Fibroblast of lung (primary cell): ENCODE results near the gene TFIP11. TPM values are rescaled to one million over a fixed set of nuclear protein-coding genes. Genes with fewer than 3 reads are reported as not detected.

Experiments used
- DNase-seq, 2 donors: peaks; one replicate each; pipeline versions ENCODE4 v3.0.0 to v3.0.0-alpha.2; 2010; ENCODE audit warnings: low read depth in 2 of 2
- H2AFZ ChIP-seq: 2 replicates; pipeline ENCODE4 v1.5.1; 2012; ENCODE audit warnings: low read length, control low read depth, inconsistent platforms
- H3K27ac ChIP-seq: 2 replicates; pipeline ENCODE4 v1.5.1; 2011; ENCODE audit warnings: low read length, control low read depth; ENCODE audit not compliant: insufficient read depth
- H3K27me3 ChIP-seq: 2 replicates; pipeline ENCODE4 v1.5.1; 2011; ENCODE audit warnings: mild to moderate bottlenecking, low read length; ENCODE audit not compliant: control insufficient read depth, insufficient read depth
- H3K36me3 ChIP-seq: 2 replicates; pipeline ENCODE4 v1.5.1; 2011; ENCODE audit warnings: low read length; ENCODE audit not compliant: control insufficient read depth, insufficient read depth
- H3K4me1 ChIP-seq: 2 replicates; pipeline ENCODE4 v1.5.1; 2011; ENCODE audit warnings: low read length; ENCODE audit not compliant: control insufficient read depth, insufficient read depth; ENCODE audit errors: extremely low read depth
- H3K4me2 ChIP-seq: 2 replicates; pipeline ENCODE4 v1.5.1; 2011; ENCODE audit warnings: low read length, control low read depth; ENCODE audit not compliant: insufficient read depth; ENCODE audit errors: extremely low read depth
- H3K4me3 ChIP-seq, 4 experiments: fragments of 200-600 bp in 1 of 4; sonication (generic) in 1 of 4; replicated peaks in 1 of 4; 2 replicates each; pipeline ENCODE4 v1.5.1; 2011 to 2016; ENCODE audit warnings: low read length in 4 of 4, low read depth in 3 of 4, mild to moderate bottlenecking in 3 of 4, control low read depth in 2 of 4, inconsistent platforms in 1 of 4, mixed read lengths in 1 of 4; ENCODE audit not compliant: insufficient read depth in 1 of 4; ENCODE audit errors: control extremely low read depth in 1 of 4
- H3K79me2 ChIP-seq: 2 replicates; pipeline ENCODE4 v1.5.1; 2012; ENCODE audit warnings: mild to moderate bottlenecking, low read length, inconsistent platforms; ENCODE audit not compliant: control insufficient read depth, insufficient read depth
- H3K9ac ChIP-seq: 2 replicates; pipeline ENCODE4 v1.5.1; 2011; ENCODE audit warnings: mild to moderate bottlenecking, low read length, control low read depth; ENCODE audit not compliant: insufficient read depth
- H3K9me3 ChIP-seq: 2 replicates; pipeline ENCODE4 v1.5.1; 2012; ENCODE audit warnings: low read depth, low read length; ENCODE audit not compliant: control insufficient read depth, insufficient read depth
- H4K20me1 ChIP-seq: 2 replicates; pipeline ENCODE4 v1.5.1; 2011; ENCODE audit warnings: low read length; ENCODE audit not compliant: control insufficient read depth, insufficient read depth; ENCODE audit errors: extremely low read depth
- EZH2 ChIP-seq: IDR thresholded peaks from 2 replicates; pipeline ENCODE4 v1.5.1; 2012; ENCODE audit warnings: low read length, control low read depth, mild to moderate bottlenecking; ENCODE audit errors: missing control alignments
- polyA plus RNA-seq, 2 donors: library from polyadenylated mRNA; depleted of rRNA in 1 of 2; stranded (reverse) in 1 of 2; unstranded in 1 of 2; fragments of >200 nt; gene quantifications; 2 replicates each; pipeline ENCODE4 v1.2.1, GENCODE V29; 2011 to 2012; ENCODE audit warnings: missing spikeins in 1 of 2
- total RNA-seq: library from RNA; depleted of rRNA; stranded (reverse); fragments of >200 nt; gene quantifications from 2 replicates; pipeline ENCODE4 v1.2.1, GENCODE V29; 2014
- TF ChIP-seq, protein P1 (sequence below), 2 donors: IDR thresholded peaks in 1 of 2; conservative IDR thresholded peaks in 1 of 2; 1 replicate in 1 of 2; 2 replicates in 1 of 2; pipeline ENCODE4 v1.5.1; 2011 to 2012; ENCODE audit warnings: low read length in 2 of 2, control low read depth in 1 of 2, inconsistent platforms in 1 of 2, low read depth in 1 of 2, mild to moderate bottlenecking in 1 of 2

Gene TFIP11
- total and polyA plus RNA-seq, 2 donors (not counting 1 experiment from before 2014, with no cell fraction given): 24.2 to 40.3 TPM

DNA sequence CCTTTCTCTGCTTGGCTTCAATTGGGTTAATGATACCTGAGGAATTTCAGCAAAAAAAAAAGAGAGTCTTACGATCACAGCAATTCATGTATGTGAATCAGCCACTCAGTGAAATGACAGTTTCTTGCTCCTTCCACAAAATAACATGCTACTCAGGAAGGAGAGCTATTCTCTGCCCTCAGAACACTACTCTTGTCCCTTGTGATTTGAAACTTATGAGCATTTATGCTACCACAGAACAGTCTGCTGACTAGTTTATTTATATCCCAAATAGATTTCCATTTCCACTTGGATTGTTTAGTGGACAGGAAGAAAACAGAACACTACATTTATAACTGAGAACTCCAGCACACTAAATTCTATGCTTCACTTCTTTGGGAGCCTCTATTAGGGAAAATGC, 8.5 kb downstream of the TFIP11 start:
- Histone ChIP-seq H3K9me3 (no peaks in the 10 kb centered on the region), H4K20me1 (no peaks in the 10 kb centered on the region), H3K79me2 (no peaks in the 10 kb centered on the region), H3K4me2 (no peak overlapping the region), H3K9ac (no peak overlapping the region), H3K36me3 (peaks cover 22% of the 10 kb centered on the region), H3K27me3 (no peaks in the 10 kb centered on the region), H3K4me1 (no peaks in the 10 kb centered on the region), H3K27ac (no peak overlapping the region), H2AFZ (no peak overlapping the region), H3K4me3 (no peak overlapping the region)
- TF ChIP-seq, protein P1, sequence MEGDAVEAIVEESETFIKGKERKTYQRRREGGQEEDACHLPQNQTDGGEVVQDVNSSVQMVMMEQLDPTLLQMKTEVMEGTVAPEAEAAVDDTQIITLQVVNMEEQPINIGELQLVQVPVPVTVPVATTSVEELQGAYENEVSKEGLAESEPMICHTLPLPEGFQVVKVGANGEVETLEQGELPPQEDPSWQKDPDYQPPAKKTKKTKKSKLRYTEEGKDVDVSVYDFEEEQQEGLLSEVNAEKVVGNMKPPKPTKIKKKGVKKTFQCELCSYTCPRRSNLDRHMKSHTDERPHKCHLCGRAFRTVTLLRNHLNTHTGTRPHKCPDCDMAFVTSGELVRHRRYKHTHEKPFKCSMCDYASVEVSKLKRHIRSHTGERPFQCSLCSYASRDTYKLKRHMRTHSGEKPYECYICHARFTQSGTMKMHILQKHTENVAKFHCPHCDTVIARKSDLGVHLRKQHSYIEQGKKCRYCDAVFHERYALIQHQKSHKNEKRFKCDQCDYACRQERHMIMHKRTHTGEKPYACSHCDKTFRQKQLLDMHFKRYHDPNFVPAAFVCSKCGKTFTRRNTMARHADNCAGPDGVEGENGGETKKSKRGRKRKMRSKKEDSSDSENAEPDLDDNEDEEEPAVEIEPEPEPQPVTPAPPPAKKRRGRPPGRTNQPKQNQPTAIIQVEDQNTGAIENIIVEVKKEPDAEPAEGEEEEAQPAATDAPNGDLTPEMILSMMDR (conservative IDR thresholded peaks at IDR 0.05 in 1 of 2, IDR thresholded peaks at IDR 0.05 in 1 of 2; ENCODE audit: low read depth in 1 of 2, low read length in 2 of 2): no peak
- TF ChIP-seq EZH2: no peak
- DNase-seq: no peak

DNA sequence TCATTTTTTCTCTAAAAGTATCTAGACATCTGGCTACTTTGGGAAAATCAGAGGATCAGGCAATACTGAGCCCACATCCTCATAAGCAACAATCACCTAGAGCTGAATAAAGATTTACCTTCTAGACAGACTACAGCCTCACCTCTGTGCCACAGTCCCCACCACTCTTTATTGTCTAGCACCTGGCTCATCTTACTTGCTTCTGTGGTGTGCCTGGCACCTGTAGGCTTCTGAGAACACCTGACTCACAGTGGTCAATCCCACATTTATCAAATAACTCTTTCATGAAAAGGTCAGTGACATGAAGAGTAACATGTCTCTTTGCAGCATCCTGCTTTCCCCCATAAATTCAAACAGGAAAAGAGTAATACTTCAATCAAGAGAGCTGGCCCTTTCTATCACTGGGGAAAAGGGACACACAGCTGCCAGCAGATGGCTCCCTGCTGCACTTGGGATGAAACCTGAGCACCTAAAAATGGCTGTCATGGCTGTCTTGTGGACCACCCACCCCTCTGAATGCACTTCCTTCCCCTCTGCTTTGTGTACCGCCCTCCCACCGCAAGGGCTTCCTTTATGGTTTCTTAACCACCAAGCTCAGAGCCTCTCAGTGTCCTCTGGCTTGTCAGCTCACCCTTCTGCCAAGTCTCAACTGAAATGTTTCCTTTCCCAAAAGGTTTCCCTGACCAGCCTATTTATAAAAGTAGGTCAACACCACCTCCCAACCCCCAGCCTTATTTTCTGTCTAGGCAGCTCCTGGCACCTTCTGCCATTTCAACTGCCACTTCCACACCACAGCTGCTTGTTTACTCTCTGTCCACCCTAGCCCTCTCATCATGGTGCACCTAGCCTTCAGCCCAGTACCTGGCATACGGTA, 9.3 kb downstream of the TFIP11 start:
- Histone ChIP-seq H3K79me2 (no peaks in the 10 kb centered on the region), H3K4me1 (no peaks in the 10 kb centered on the region), H3K27ac (no peak overlapping the region), H3K4me2 (no peak overlapping the region), H3K27me3 (no peaks in the 10 kb centered on the region), H3K36me3 (peaks cover 22% of the 10 kb centered on the region), H3K4me3 (no peak overlapping the region), H2AFZ (no peak overlapping the region), H3K9ac (no peak overlapping the region), H3K9me3 (no peaks in the 10 kb centered on the region), H4K20me1 (no peaks in the 10 kb centered on the region)
- peak; percentile 53 to 57 for DNase-seq
- TF ChIP-seq, protein P1 (conservative IDR thresholded peaks at IDR 0.05 in 1 of 2, IDR thresholded peaks at IDR 0.05 in 1 of 2; ENCODE audit: low read depth in 1 of 2, low read length in 2 of 2): peak; percentile 48 to 66
- TF ChIP-seq EZH2: no peak

DNA sequence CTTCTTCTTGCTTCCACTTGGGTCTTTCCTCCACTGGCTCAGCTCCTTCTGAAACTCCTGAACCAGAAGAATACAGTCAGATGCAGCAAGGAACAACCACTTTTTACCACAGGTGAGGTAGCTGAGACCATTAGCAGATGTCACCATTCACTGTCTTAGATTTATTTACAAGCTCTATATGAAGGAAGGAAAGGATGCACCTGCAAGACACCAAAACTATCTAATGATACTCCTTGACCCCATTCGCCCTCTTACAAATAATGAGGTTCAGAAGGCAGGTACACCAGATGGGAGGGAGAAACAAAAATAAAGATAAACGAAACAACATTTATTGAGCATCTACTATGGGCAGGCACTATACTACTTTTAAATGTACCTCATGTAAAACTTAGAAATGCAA, 10.3 kb downstream of the TFIP11 start:
- H4K20me1 ChIP-seq: no peaks in the 10 kb centered on the region
- H3K79me2 ChIP-seq: no peaks in the 10 kb centered on the region
- no peak overlapping the region for H3K27ac ChIP-seq
- H3K4me1 ChIP-seq: no peaks in the 10 kb centered on the region
- no peaks in the 10 kb centered on the region for H3K9me3 ChIP-seq
- H3K4me2 ChIP-seq: no peak overlapping the region
- H2AFZ ChIP-seq: no peak overlapping the region
- H3K27me3 ChIP-seq: no peaks in the 10 kb centered on the region
- TF ChIP-seq, protein P1 (conservative IDR thresholded peaks at IDR 0.05 in 1 of 2, IDR thresholded peaks at IDR 0.05 in 1 of 2; ENCODE audit: low read depth in 1 of 2, low read length in 2 of 2): no peak
- no peak for TF ChIP-seq EZH2
- H3K36me3 ChIP-seq: peaks cover 21% of the 10 kb centered on the region
- no peak for DNase-seq
- H3K9ac ChIP-seq: no peak overlapping the region
- H3K4me3 ChIP-seq: no peak overlapping the region
